ENCODE results near the gene ARRDC4. TPM values are rescaled to one million over a fixed set of nuclear protein-coding genes. Genes with fewer than 3 reads are reported as not detected.

ARRDC4 gene
- total RNA-seq, 1 experiment from 2014 or later: 6.9 TPM

DNA sequence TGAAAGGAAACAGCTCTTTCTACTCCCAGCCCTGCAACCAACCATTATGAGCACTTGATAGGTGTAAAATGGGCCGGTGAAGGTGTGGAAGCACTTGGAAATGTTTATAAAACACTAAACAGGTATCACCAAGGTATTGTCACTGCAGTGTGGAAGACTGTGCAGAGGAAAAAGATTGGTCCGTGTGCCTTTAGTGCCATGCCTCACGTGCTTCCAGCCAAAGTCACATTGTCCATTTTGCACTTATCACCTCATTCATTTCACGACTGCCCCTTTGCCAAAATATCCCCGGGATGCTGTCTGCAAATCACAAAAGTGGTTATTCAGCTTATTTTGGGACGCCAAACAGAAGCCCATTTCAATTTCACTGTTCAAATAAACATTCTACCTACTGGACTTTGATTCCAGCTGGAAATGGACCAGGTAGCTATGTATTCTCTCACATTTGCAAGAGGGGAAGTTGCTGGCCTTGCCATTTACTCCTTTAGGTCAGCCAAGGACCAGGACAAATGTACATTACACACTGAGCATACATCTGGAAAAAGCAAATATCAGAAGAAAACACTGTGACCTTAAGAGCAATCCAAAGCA is 58.4 kb downstream of the ARRDC4 start:
- H3K4me2 ChIP-seq: no peak overlapping the region
- TF ChIP-seq EZH2 (IDR thresholded peaks at IDR 0.05; ENCODE audit: low read depth) (no peak), CTCF (conservative IDR thresholded peaks at IDR 0.05) (no peak)
- H3K9me2 ChIP-seq (ENCODE audit: insufficient read depth): no peaks in the 10 kb centered on the region
- intact Hi-C loops (cut with micrococcal nuclease; ENCODE audit: unreplicated experiment): no loop called here
- H2AFZ ChIP-seq: no peak overlapping the region
- no peaks in the 10 kb centered on the region; the same call in 1 of the 2 replicates for H3K9me3 ChIP-seq (ENCODE audit: insufficient read depth, low read depth)
- peaks cover 40% of the 10 kb centered on the region for H3K27me3 ChIP-seq (ENCODE audit: insufficient read depth, low read depth)
- H3K4me3 ChIP-seq: no peak overlapping the region
- BruUV-seq (replicated peaks): no TSS peak
- ChIA-PET POLR2A (ENCODE audit: unreplicated experiment) (no interaction called here), CTCF (no interaction called here)
- H3K79me2 ChIP-seq (ENCODE audit: low read depth): no peaks in the 10 kb centered on the region
- no peak overlapping the region for H3K27ac ChIP-seq
- H3K36me3 ChIP-seq (ENCODE audit: low read depth): no peaks in the 10 kb centered on the region
- H3K4me1 ChIP-seq (replicated peaks; ENCODE audit: insufficient read depth): no peaks in the 10 kb centered on the region
- DNase-seq: no peak
- no peaks in the 10 kb centered on the region for H3F3A ChIP-seq (ENCODE audit: insufficient read depth, low read depth)
- no peaks in the 10 kb centered on the region for H4K20me1 ChIP-seq (ENCODE audit: insufficient read depth)
